Hepatocyte (in vitro differentiated cells): Measurements from ENCODE around the gene DVL1. TPM values are rescaled to one million over a fixed set of nuclear protein-coding genes. Genes with fewer than 3 reads are reported as not detected.
"Not testable (repeated sequence)": the region's sequence is repeated elsewhere in the genome, so short reads cannot be mapped to it uniquely, and the experiment has no call there.

Experiments used
- DNase-seq: peaks from one replicate; pipeline ENCODE4 v3.0.0-alpha.2; 2016; ENCODE audit warnings: low spot score
- H2AFZ ChIP-seq: fragments of 200-600 bp; sonication (generic); 2 replicates; pipeline ENCODE4 v1.6.0; 2016; ENCODE audit warnings: antibody characterized with exemption, mild to moderate bottlenecking
- H3K27ac ChIP-seq: fragments of 200-600 bp; sonication (generic); 2 replicates; pipeline ENCODE4 v1.5.1; 2016; ENCODE audit warnings: mild to moderate bottlenecking
- H3K27me3 ChIP-seq: fragments of 200-600 bp; sonication (generic); 2 replicates; pipeline ENCODE4 v1.6.1; 2016
- H3K36me3 ChIP-seq: fragments of 200-600 bp; sonication (generic); replicated peaks from 2 replicates; pipeline ENCODE4 v1.5.1; 2016; ENCODE audit warnings: low read depth; ENCODE audit not compliant: insufficient read depth
- H3K4me1 ChIP-seq: fragments of 200-600 bp; sonication (generic); 2 replicates; pipeline ENCODE4 v1.5.1; 2016; ENCODE audit warnings: mild to moderate bottlenecking, moderate library complexity; ENCODE audit not compliant: insufficient read depth
- H3K4me2 ChIP-seq: fragments of 200-600 bp; sonication (generic); 2 replicates; pipeline ENCODE4 v1.6.0; 2016
- H3K4me3 ChIP-seq: fragments of 200-600 bp; sonication (generic); 2 replicates; pipeline ENCODE4 v1.5.1; 2016; ENCODE audit warnings: mild to moderate bottlenecking
- H3K79me2 ChIP-seq: fragments of 200-600 bp; sonication (generic); 2 replicates; pipeline ENCODE4 v1.6.0; 2017; ENCODE audit warnings: mild to moderate bottlenecking
- H3K9me2 ChIP-seq: fragments of 200-600 bp; sonication (generic); replicated peaks from 2 replicates; pipeline ENCODE4 v1.6.0; 2017; ENCODE audit warnings: mild to moderate bottlenecking; ENCODE audit not compliant: insufficient read depth
- H3K9me3 ChIP-seq: fragments of 200-600 bp; sonication (generic); 2 replicates; pipeline ENCODE4 v1.5.1; 2016; ENCODE audit warnings: low read depth, mild to moderate bottlenecking
- H4K20me1 ChIP-seq: fragments of 200-600 bp; sonication (generic); 2 replicates; pipeline ENCODE4 v1.6.0; 2016; ENCODE audit warnings: mild to moderate bottlenecking; ENCODE audit not compliant: insufficient read depth, poor library complexity, severe bottlenecking
- EZH2 ChIP-seq: fragments of 200-600 bp; sonication (generic); IDR thresholded peaks from 2 replicates; pipeline ENCODE4 v1.6.1; 2016; ENCODE audit warnings: antibody characterized with exemption, mild to moderate bottlenecking, borderline replicate concordance
- EZH2phosphoT487 ChIP-seq: fragments of 200-600 bp; sonication (generic); IDR thresholded peaks from one replicate; pipeline ENCODE4 v1.6.1; 2018; ENCODE audit warnings: antibody characterized with exemption, mild to moderate bottlenecking, low read depth, moderate library complexity; ENCODE audit not compliant: unreplicated experiment, severe bottlenecking
- WGBS: methylation state at CpG from one replicate; pipeline ENCODE4 v1.1.6; 2016; ENCODE audit warnings: low lambda C conversion rate; ENCODE audit errors: missing lambda C conversion rate; 5-methylcytosine and 5-hydroxymethylcytosine counted together
- polyA plus RNA-seq: library from polyadenylated mRNA; unstranded; fragments of >200 nt; fragmentation: Nextera tagmentation; extraction: Ambion mirVana; gene quantifications from 2 replicates; pipeline ENCODE4 v1.2.1, GENCODE V29; 2016
- total RNA-seq: library from RNA; depleted of rRNA; stranded (reverse); fragments of >200 nt; gene quantifications from 2 replicates; pipeline ENCODE4 v1.2.3, GENCODE V29; 2014
- TF ChIP-seq, protein P1 (sequence below): fragments of 200-600 bp; sonication (generic); IDR thresholded peaks from 2 replicates; pipeline ENCODE4 v1.5.1; 2016; ENCODE audit warnings: antibody characterized with exemption, mild to moderate bottlenecking; ENCODE audit not compliant: poor library complexity

The DVL1 gene
- total and polyA plus RNA-seq, 2 experiments from 2014 or later: 49.1 to 61.6 TPM

DNA sequence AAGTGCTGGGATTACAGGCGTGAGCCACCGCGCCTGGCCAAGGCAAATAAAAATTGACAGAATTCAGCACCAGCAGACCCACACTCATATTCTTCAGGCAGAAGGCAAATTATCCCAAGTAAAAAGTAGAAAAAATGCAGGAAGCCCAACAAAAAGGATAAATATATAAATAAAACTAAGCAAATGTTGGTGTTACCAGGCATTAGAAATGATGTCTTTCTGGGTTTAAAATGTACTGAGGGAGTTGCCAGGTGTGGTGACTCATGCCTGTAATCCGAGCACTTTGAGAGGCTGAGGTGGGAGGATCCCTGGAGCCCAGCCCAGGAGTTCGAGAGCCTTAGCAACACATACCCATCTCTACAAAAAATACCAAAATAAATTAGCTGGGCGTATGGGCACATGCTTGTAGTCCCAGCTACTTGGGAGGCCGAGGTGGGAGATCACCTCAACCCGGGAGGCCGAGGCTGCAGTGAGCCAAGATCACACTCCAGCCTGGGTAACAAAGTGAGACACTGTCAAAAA lies 31.0 kb downstream of the DVL1 start:
- Histone ChIP-seq H3K9me3 (no peaks in the 10 kb centered on the region), H4K20me1 (peaks cover 15% of the 10 kb centered on the region), H3K27ac (peak overlapping the region; percentile 64), H3K27me3 (no peaks in the 10 kb centered on the region), H3K79me2 (peaks cover 69% of the 10 kb centered on the region), H3K36me3 (no peaks in the 10 kb centered on the region), H3K4me3 (no peak overlapping the region), H3K4me1 (peaks cover 11% of the 10 kb centered on the region), H3K4me2 (no peak overlapping the region), H3K9me2 (no peaks in the 10 kb centered on the region), H2AFZ (no peak overlapping the region)
- WGBS: 71% methylated on average over 9 of the region's 9 CpGs
- TF ChIP-seq, protein P1, sequence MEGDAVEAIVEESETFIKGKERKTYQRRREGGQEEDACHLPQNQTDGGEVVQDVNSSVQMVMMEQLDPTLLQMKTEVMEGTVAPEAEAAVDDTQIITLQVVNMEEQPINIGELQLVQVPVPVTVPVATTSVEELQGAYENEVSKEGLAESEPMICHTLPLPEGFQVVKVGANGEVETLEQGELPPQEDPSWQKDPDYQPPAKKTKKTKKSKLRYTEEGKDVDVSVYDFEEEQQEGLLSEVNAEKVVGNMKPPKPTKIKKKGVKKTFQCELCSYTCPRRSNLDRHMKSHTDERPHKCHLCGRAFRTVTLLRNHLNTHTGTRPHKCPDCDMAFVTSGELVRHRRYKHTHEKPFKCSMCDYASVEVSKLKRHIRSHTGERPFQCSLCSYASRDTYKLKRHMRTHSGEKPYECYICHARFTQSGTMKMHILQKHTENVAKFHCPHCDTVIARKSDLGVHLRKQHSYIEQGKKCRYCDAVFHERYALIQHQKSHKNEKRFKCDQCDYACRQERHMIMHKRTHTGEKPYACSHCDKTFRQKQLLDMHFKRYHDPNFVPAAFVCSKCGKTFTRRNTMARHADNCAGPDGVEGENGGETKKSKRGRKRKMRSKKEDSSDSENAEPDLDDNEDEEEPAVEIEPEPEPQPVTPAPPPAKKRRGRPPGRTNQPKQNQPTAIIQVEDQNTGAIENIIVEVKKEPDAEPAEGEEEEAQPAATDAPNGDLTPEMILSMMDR: no peak
- no peak for TF ChIP-seq EZH2phosphoT487
- TF ChIP-seq EZH2: no peak
- peak; percentile 79 for DNase-seq

DNA sequence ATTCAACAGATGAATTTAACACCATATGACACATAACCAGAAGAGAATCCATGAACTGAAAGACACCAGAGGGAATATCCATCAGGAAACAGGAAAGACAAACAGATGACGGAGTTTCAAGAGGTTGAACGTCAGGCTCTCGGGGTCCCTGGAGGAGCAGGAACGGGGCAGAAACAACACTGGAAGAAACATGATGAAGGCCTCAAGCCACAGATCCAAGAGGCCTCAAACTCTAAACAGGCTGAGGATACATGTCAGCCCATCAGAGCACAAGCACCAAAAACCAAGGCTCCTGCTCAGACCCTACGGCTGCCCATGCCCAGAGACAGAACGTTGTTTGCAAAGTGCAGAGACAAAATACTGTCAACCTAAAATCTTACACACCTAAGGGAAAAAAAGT lies 31.8 kb downstream of the DVL1 start:
- Histone ChIP-seq H4K20me1 (peaks cover 10% of the 10 kb centered on the region), H3K36me3 (no peaks in the 10 kb centered on the region), H3K9me3 (no peaks in the 10 kb centered on the region), H3K79me2 (peaks cover 63% of the 10 kb centered on the region), H3K4me3 (no peak overlapping the region), H3K27me3 (no peaks in the 10 kb centered on the region), H3K9me2 (no peaks in the 10 kb centered on the region), H2AFZ (no peak overlapping the region), H3K4me2 (no peak overlapping the region), H3K27ac (peak overlapping the region; percentile 64), H3K4me1 (peaks cover 6% of the 10 kb centered on the region)
- no peak for DNase-seq
- TF ChIP-seq EZH2phosphoT487 (no peak), EZH2 (no peak)
- TF ChIP-seq, protein P1: no peak
- 90% methylated on average over 6 of the region's 6 CpGs for WGBS

DNA sequence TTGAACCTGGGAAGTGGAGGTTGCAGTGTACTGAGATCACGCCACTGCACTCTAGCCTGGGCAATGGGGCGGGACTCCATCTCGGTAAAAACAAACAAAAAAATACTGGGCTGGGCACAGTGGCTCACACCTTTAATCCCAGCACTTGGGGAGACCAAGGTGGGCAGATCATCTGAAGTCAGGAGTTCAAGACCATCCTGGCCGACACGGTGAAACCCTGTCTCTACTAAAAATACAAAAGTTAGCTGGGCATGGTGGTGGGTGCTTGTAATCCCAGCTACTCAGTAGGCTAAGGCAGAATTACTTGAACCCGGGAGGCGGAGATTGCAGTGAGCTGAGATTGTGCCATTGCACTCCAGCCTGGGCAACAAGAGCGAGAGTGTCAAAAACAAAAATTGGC lies 33.0 kb downstream of the DVL1 start:
- H3K4me2 ChIP-seq, H3K27me3 ChIP-seq, H3K27ac ChIP-seq, H2AFZ ChIP-seq, H3K4me3 ChIP-seq, H3K9me3 ChIP-seq, DNase-seq, H3K4me1 ChIP-seq, H3K36me3 ChIP-seq, H3K9me2 ChIP-seq, H4K20me1 ChIP-seq: not testable (repeated sequence)
- peaks cover 51% of the 10 kb centered on the region for H3K79me2 ChIP-seq
- 91% methylated on average over 8 of the region's 8 CpGs for WGBS

DNA sequence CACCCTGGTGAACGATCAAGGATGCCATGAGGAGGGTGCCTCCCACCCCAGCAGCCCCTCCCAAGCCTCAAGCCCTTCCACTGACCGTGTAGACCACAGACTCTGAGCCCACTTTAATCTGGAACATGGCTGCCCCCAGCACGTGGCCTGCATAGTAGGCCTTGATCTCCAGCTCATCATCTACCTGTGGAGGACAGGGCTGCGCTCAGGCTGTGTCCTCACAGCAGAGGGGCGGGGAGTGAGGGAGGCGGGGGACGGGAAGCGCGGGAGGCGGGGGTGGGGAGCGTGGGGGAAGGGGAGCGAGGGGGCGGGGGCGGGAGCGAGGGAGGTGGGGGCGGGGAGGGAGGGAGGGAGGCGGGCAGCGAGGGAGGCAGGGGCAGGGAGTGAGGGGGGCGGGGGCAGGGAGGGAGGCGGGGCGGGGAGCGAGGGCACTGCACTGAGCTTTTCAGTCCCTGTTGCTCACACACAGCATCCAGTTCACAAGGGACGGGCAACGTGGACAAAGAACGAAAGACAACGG lies 33.7 kb downstream of the DVL1 start:
- Histone ChIP-seq H3K27me3 (no peaks in the 10 kb centered on the region), H3K36me3 (no peaks in the 10 kb centered on the region), H3K79me2 (peaks cover 44% of the 10 kb centered on the region), H2AFZ (no peak overlapping the region), H3K9me2 (no peaks in the 10 kb centered on the region), H3K9me3 (no peaks in the 10 kb centered on the region), H3K27ac (no peak overlapping the region), H3K4me1 (peaks cover 6% of the 10 kb centered on the region), H4K20me1 (peaks cover 4% of the 10 kb centered on the region), H3K4me3 (no peak overlapping the region), H3K4me2 (no peak overlapping the region)
- WGBS: 47% methylated on average over 9 of the region's 26 CpGs
- DNase-seq: no peak
- TF ChIP-seq, protein P1: no peak
- TF ChIP-seq EZH2phosphoT487 (no peak), EZH2 (no peak)
